Superior temporal gyrus (tissue), 1 donor: ENCODE data around the gene KIAA0753.
"Not testable (repeated sequence)": the region's sequence is repeated elsewhere in the genome, so short reads cannot be mapped to it uniquely, and the experiment has no call there.

Source experiments
- DNase-seq: peaks from one replicate; pipeline ENCODE4 v3.0.0-alpha.2; 2016; ENCODE audit errors: extremely low spot score

Gene KIAA0753

GRCh38 chr17:6668727-6669425, 28.4 kb upstream of the KIAA0753 start:
- no peak for DNase-seq

GRCh38 chr17:6668219-6668618, 27.7 kb upstream of the KIAA0753 start:
- DNase-seq = no peak

DNA sequence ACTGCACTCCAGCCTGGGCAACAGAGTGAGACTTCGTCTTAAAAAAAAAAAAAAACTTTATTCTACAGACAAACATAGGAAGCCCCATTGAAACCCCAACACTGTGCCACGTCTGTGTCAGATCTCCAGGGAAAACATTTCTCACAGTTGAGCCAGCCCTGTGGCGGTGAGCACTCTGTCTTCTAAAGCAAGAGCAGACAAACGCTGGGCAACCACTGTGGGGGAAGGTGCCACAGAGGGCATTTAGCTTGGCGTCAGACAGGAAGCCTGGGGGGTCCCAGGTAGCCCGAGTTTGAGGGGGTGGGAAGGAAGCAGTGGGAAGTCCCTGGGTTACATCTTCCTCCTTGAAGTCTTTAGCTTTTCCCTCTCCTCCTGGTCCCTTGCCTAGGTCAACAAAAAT, 27.0 kb upstream of the KIAA0753 start:
- no peak for DNase-seq

- DNase-seq = no peak
These were observed 26.0 kb upstream of the KIAA0753 start for GRCh38 chr17:6666557-6666956.

DNA sequence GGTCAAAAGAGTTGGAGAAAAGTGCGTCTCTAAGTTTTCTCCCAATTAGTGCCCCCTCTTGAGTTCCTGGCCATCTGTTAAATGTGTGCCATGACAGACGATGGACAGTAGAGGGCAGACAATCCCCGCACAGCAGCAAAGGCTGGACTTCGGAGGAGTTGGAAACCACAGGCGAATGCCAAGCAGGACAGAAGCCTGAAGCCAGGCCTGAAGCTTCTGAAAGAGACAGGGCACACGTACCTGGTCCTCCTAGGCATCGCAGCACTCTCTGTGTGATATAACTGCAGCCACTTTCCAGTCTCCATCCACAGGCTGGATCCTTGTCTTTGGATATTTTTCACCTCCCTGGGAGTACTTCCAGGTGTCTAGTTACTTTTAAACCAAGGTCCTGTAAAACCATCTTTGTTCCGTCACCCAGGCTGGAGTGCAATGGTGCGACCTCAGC, 25.6 kb upstream of the KIAA0753 start:
- DNase-seq = peak; percentile 86

DNA sequence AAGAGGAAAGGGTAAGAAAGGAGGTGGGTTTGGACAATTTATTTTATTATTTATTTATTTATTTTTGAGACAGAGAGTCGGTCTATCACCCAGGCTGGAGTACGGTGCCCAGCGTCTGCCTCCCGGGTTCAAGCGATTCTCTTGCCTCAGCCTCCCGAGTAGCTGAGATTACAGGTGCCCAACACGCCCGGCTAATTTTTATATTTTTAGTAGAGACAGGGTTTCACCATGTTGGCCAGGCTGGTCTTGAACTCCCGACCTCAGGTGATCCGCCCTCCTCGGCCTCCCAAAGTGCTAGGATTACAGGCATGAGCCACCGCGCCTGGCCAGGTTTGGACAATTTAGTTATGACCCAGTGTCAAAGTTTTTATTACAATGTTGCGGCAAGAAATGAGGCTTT, 22.7 kb upstream of the KIAA0753 start:
- DNase-seq = not testable (repeated sequence)

DNA sequence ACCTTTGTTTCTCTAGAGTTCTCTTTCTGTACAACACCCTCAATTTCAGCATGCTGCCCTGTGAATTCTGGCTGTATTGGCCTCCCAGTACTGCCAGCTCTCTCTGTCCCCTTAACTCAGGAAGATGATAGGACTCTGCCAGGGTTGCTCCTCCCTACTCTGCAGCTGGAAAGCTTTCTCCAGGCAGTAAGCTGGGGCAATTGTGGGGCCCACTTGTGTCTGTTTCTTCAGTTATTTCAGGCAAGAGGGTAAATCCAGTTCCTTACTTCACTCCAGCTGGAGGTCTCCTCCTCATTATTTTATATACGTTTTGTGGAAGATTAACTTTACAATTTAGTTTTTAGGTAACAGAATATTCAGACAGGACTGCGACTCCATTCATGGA, 20.9 kb upstream of the KIAA0753 start:
- no peak for DNase-seq

- no peak for DNase-seq
These were observed 20.4 kb upstream of the KIAA0753 start for GRCh38 chr17:6660805-6661463.

- DNase-seq = no peak
These were observed 19.6 kb upstream of the KIAA0753 start for GRCh38 chr17:6660101-6660500.

DNA sequence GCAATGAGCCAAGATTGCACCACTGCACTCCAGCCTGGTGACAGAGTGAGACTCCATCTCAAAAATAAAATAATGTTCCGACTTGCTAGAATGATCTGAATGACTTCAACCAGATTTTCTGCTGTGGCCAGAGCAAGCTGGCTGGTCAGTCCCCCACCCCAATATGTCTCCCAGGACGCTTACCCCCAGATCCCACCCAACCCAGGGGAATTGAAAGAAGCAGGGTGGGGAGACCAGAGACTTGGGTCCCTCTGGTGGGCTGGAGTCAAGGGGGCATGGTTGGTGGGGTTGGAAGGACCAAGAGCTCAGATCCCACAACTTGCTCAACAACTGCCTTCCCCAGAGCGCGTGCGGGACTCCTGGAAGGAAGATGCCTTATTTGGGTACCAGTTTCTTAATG, 17.9 kb upstream of the KIAA0753 start:
- DNase-seq = not testable (repeated sequence)

DNA sequence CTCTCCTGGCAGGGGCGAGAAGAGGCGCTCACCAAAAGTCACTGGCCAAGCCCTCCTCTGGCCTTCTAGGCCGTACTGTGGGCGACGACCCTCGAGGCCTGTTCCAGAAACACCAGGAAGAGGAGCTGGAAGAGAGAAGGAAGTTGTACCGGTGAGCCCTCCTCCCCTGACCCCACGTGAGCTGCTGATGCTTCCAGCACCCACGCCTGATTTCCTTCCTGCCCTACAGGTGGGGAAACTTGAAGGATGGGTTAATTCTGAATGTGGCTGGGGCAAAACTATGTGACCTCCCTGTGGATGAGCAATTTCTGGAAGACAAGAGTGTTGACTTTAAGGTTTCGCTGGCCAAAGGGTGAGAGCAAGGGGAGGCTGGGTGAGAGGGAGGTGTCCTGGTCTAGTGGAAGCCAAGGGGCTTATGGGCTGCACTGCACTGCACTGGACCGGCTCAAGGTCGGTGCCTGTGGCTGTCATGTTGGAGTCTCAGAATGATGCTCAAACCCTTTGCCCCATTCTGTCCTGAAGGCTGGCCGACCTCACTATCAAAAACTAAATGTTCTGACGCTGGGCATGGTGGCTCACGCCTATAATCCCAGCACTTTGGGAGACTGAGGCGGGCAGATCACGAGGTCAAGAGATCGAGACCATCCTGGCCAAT, 17.2 kb upstream of the KIAA0753 start:
- DNase-seq = no peak

- not testable (repeated sequence) for DNase-seq
These were observed 16.5 kb upstream of the KIAA0753 start for GRCh38 chr17:6656797-6657632.

GRCh38 chr17:6655732-6656361, 15.3 kb upstream of the KIAA0753 start:
- not testable (repeated sequence) for DNase-seq

- no peak for DNase-seq
These were observed 14.6 kb upstream of the KIAA0753 start for GRCh38 chr17:6654841-6655731.

GRCh38 chr17:6651919-6652452, 11.5 kb upstream of the KIAA0753 start:
- no peak for DNase-seq

DNA sequence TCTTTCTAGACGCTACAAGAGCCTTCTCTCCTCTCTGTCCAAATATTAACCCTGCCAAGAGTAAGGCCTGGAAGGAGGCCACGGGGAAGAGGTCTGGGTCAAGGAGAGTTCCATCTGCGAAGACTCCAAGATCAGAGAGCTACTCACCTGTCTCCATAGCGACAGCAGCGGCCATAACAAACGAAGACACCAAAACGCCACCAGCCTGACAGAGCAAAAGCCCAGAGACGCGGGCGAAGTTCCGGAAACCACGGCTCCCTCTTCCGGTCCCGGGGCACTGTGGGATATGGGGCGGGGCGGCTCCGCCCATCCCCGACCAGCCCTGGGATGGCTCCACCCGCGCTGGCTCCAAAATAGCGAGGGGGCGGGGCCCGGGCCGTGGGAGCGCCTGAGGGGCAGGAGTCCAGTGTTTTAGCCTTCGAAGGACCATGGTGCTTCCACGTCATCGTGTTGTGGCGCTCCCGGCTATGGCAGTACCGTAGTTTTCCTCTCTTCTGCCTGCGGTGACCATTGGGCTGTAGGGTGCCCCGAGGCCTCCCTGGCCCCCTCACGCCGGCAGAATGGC, 10.9 kb upstream of the KIAA0753 start, which contains the start of the genes C17orf100 and MED31:
C17orf100 (plus strand) TSS at position 409 of the 565 bp plus-strand sequence; CDS start at position 561, 152 bp downstream.
MED31 (minus strand) TSS at position 252 of the 565 bp plus-strand sequence; CDS start at position 175, 77 bp downstream.
- DNase-seq = peak; percentile 92

- DNase-seq = no peak
These were observed 7.7 kb upstream of the KIAA0753 start for GRCh38 chr17:6648181-6648580.

- DNase-seq = no peak
These were observed 3.1 kb upstream of the KIAA0753 start for GRCh38 chr17:6643451-6644125.

DNA sequence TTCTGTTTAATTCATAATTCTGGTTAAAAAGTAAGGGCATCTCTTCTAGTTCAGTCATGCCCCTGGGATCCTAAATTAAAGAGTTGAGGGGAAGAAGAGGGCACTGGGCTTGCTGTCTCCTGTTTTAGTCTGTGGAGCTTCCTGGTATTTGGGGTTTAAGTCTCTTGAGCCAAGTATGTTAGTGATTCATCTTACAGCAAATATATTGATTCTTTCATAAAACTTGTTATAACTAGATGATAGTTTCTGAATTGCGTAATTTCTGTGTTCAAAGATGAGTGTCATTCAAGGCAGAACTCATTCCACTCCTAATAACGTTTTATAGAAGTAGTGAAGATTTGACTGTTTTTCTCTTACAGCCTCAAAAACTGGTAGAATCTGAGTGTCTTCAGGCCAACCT, 2.1 kb upstream of the KIAA0753 start:
- DNase-seq = no peak
